H1 (cell line): ENCODE data around the gene IL1RAPL1. TPM values are rescaled to one million over a fixed set of nuclear protein-coding genes. Genes with fewer than 3 reads are reported as not detected.

Source experiments
- CTCF ChIA-PET: fragments of 300-600 bp; sonication (Branson Sonifier 250); formaldehyde crosslinking; loops from one replicate; lab custom pipeline; 2021; ENCODE audit not compliant: partially characterized antibody; lab: Charles Lee
- POLR2A ChIA-PET: fragments of 300-600 bp; sonication (Branson Sonifier 250); formaldehyde crosslinking; loops from one replicate; lab custom pipeline; 2021; ENCODE audit warnings: inconsistent platforms; ENCODE audit not compliant: partially characterized antibody; lab: Charles Lee
- DNase-seq, 2 experiments: peaks; one replicate each; pipeline versions ENCODE4 v3.0.0 to v3.0.0-alpha.2; 2010 to 2022; ENCODE audit warnings: low spot score in 2 of 2, low read depth in 1 of 2, mixed read lengths in 1 of 2
- FAIRE-seq: peaks from 2 replicates; lab custom pipeline; 2011; peaks lifted over from hg19 to GRCh38; lab: Jason Lieb, UNC
- H2AFZ ChIP-seq: 2 replicates; pipeline ENCODE4 v1.8.1; 2012; ENCODE audit warnings: low read length, inconsistent platforms
- H2AK5ac ChIP-seq: 2 replicates; pipeline ENCODE4 v1.6.1; 2013; ENCODE audit warnings: low read depth, low read length
- H2BK120ac ChIP-seq: replicated peaks from 2 replicates; pipeline ENCODE3; 2013; ENCODE audit warnings: low read depth, low read length, inconsistent platforms
- H2BK12ac ChIP-seq: 2 replicates; pipeline ENCODE4 v1.6.1; 2013; ENCODE audit warnings: low read depth, low read length
- H2BK15ac ChIP-seq: 2 replicates; pipeline ENCODE4 v1.6.1; 2013; ENCODE audit warnings: low read length
- H2BK20ac ChIP-seq: 2 replicates; pipeline ENCODE4 v1.6.1; 2013; ENCODE audit warnings: low read length
- H2BK5ac ChIP-seq: 2 replicates; pipeline ENCODE4 v1.6.1; 2013; ENCODE audit warnings: low read depth, low read length
- H3K14ac ChIP-seq: 2 replicates; pipeline ENCODE4 v1.6.1; 2013; ENCODE audit warnings: inconsistent platforms; ENCODE audit not compliant: insufficient read length
- H3K18ac ChIP-seq: 2 replicates; pipeline ENCODE4 v1.6.1; 2013; ENCODE audit warnings: low read length; ENCODE audit errors: extremely low read depth
- H3K23ac ChIP-seq: 2 replicates; pipeline ENCODE4 v1.6.1; 2013; ENCODE audit warnings: inconsistent platforms; ENCODE audit not compliant: insufficient read length
- H3K23me2 ChIP-seq: 2 replicates; pipeline ENCODE4 v1.6.1; 2013; ENCODE audit warnings: low read depth, low read length
- H3K27ac ChIP-seq: 2 replicates; pipeline ENCODE4 v1.6.1; 2011; ENCODE audit warnings: low read depth, low read length, inconsistent platforms
- H3K27me3 ChIP-seq, 4 experiments: replicated peaks in 1 of 4; 1 replicate in 1 of 4; 2 replicates in 3 of 4; pipeline versions ENCODE4 v1.6.1 to v1.8.1; 2011 to 2013; ENCODE audit warnings: low read length in 3 of 4, mild to moderate bottlenecking in 3 of 4, inconsistent platforms in 2 of 4, mixed read lengths in 2 of 4, moderate library complexity in 1 of 4; ENCODE audit not compliant: control insufficient read depth in 3 of 4, insufficient read depth in 3 of 4; ENCODE audit errors: extremely low read depth in 1 of 4
- H3K36me3 ChIP-seq, 4 experiments: 2 replicates each; pipeline versions ENCODE4 v1.6.1 to v1.8.1; 2011 to 2013; ENCODE audit warnings: mild to moderate bottlenecking in 4 of 4, low read length in 3 of 4, moderate library complexity in 2 of 4, control low read depth in 1 of 4, inconsistent platforms in 1 of 4; ENCODE audit not compliant: insufficient read depth in 4 of 4, control insufficient read depth in 2 of 4
- H3K4ac ChIP-seq: replicated peaks from 2 replicates; pipeline ENCODE3; 2013; ENCODE audit warnings: low read length, low read depth, mixed read lengths, inconsistent platforms; ENCODE audit not compliant: insufficient read length
- H3K4me1 ChIP-seq, 4 experiments: replicated peaks in 1 of 4; 1 replicate in 1 of 4; 2 replicates in 3 of 4; pipeline versions ENCODE4 v1.6.1 to v1.8.1; 2011 to 2013; ENCODE audit warnings: low read length in 3 of 4, inconsistent platforms in 2 of 4, mixed read lengths in 1 of 4; ENCODE audit not compliant: insufficient read depth in 4 of 4, control insufficient read depth in 3 of 4
- H3K4me2 ChIP-seq, 2 experiments: 2 replicates each; pipeline versions ENCODE4 v1.6.1 to v1.8.1; 2011 to 2013; ENCODE audit warnings: low read depth in 2 of 2, low read length in 2 of 2, control low read depth in 1 of 2, inconsistent platforms in 1 of 2, mild to moderate bottlenecking in 1 of 2; ENCODE audit not compliant: insufficient read depth in 1 of 2
- H3K4me3 ChIP-seq, 4 experiments: fragments of 200-600, 300-600 bp in 1 of 4; sonication (generic), shearing (Covaris generic), sonication (Bioruptor Twin) in 1 of 4; 2 replicates each; pipeline versions ENCODE4 v1.5.1 to v1.8.1; 2011 to 2016; ENCODE audit warnings: low read length in 4 of 4, low read depth in 3 of 4, control low read depth in 2 of 4, inconsistent platforms in 2 of 4, mild to moderate bottlenecking in 2 of 4, mixed read lengths in 1 of 4, moderate library complexity in 1 of 4; ENCODE audit not compliant: insufficient read depth in 2 of 4; ENCODE audit errors: extremely low read depth in 1 of 4
- H3K56ac ChIP-seq: replicated peaks from 2 replicates; pipeline ENCODE3; 2013; ENCODE audit warnings: low read depth, mild to moderate bottlenecking, mixed read lengths, low read length, inconsistent platforms; ENCODE audit not compliant: insufficient read length
- H3K79me1 ChIP-seq: 2 replicates; pipeline ENCODE4 v1.6.1; 2013; ENCODE audit warnings: low read depth, low read length, control low read depth
- H3K79me2 ChIP-seq, 2 experiments: 2 replicates each; pipeline versions ENCODE4 v1.6.1 to v1.8.1; 2012 to 2013; ENCODE audit warnings: low read length in 2 of 2, mild to moderate bottlenecking in 2 of 2, inconsistent platforms in 1 of 2; ENCODE audit not compliant: insufficient read depth in 2 of 2, control insufficient read depth in 1 of 2
- H3K9ac ChIP-seq, 4 experiments: replicated peaks in 1 of 4; 1 replicate in 1 of 4; 2 replicates in 3 of 4; pipeline versions ENCODE4 v1.6.1 to v1.8.1; 2011 to 2013; ENCODE audit warnings: low read depth in 3 of 4, low read length in 3 of 4, control low read depth in 2 of 4, mild to moderate bottlenecking in 2 of 4, moderate library complexity in 2 of 4, inconsistent platforms in 1 of 4; ENCODE audit errors: extremely low read depth in 1 of 4
- H3K9me3 ChIP-seq, 2 experiments: 2 replicates each; pipeline versions ENCODE4 v1.6.1 to v1.8.1; 2012 to 2013; ENCODE audit warnings: mild to moderate bottlenecking in 2 of 2, moderate library complexity in 2 of 2, control low read depth in 1 of 2, inconsistent platforms in 1 of 2, low read depth in 1 of 2, low read length in 1 of 2, mixed read lengths in 1 of 2; ENCODE audit not compliant: insufficient read depth in 2 of 2
- H4K20me1 ChIP-seq, 2 experiments: replicated peaks in 1 of 2; 2 replicates each; pipeline versions ENCODE3 to v1.8.1; 2011 to 2013; ENCODE audit warnings: inconsistent platforms in 2 of 2, low read length in 2 of 2, mild to moderate bottlenecking in 1 of 2; ENCODE audit not compliant: insufficient read depth in 2 of 2, control insufficient read depth in 1 of 2
- H4K5ac ChIP-seq: 2 replicates; pipeline ENCODE4 v1.6.1; 2013; ENCODE audit warnings: low read length, low read depth, mixed read lengths, inconsistent platforms; ENCODE audit not compliant: insufficient read length
- H4K8ac ChIP-seq: 2 replicates; pipeline ENCODE4 v1.8.0; 2013; ENCODE audit warnings: mild to moderate bottlenecking, moderate library complexity, low read length, inconsistent platforms; ENCODE audit not compliant: insufficient read depth; ENCODE audit errors: extremely low read depth
- H4K91ac ChIP-seq: replicated peaks from 2 replicates; pipeline ENCODE3; 2013; ENCODE audit warnings: low read length, mixed read lengths, inconsistent platforms; ENCODE audit not compliant: insufficient read length
- EP300 ChIP-seq, 2 experiments: IDR thresholded peaks; 1 replicate in 1 of 2; 2 replicates in 1 of 2; pipeline ENCODE4 v1.6.1; 2011 to 2012; ENCODE audit warnings: low read depth in 2 of 2, low read length in 2 of 2, mild to moderate bottlenecking in 2 of 2, borderline replicate concordance in 1 of 2, inconsistent platforms in 1 of 2, moderate library complexity in 1 of 2
- WGBS, 2 experiments: shearing (Covaris generic) in 1 of 2; methylation state at CpG; one replicate each; pipeline versions ENCODE4 v1.1.6 to v1.1.7; 2013 to 2015; ENCODE audit warnings: low lambda C conversion rate in 2 of 2, mixed read lengths in 2 of 2, inconsistent platforms in 1 of 2, low coverage in 1 of 2, missing lambda C conversion rate in 1 of 2; ENCODE audit not compliant: insufficient replicate concordance in 2 of 2, insufficient coverage in 1 of 2, insufficient read length in 1 of 2; ENCODE audit errors: extremely low coverage in 1 of 2, missing lambda C conversion rate in 1 of 2; 5-methylcytosine and 5-hydroxymethylcytosine counted together
- polyA plus RNA-seq, 7 experiments: library from polyadenylated mRNA; depleted of rRNA in 3 of 7; stranded (reverse) in 5 of 7; unstranded in 2 of 7; fragments of >200 nt in 5 of 7; fragments of 200-250 nt in 2 of 7; gene quantifications; 1 replicate in 5 of 7; 2 replicates in 1 of 7; 4 replicates in 1 of 7; pipeline versions ENCODE4 v1.2.1 to v1.2.3, GENCODE V29; 2011 to 2013; ENCODE audit warnings: missing spikeins in 2 of 7, mixed read lengths in 2 of 7
- total RNA-seq: library from RNA; stranded (reverse); fragmentation: NEBNext Ultra II Directional; extraction: Animal tissue kit (Norgen Biotek cat#: 25700); gene quantifications from 2 replicates; pipeline ENCODE4 v1.2.1, GENCODE V29; 2021

Gene IL1RAPL1
- total and polyA plus RNA-seq, 2 of the 8 experiments (the other 6 are each of a cell fraction or from before 2014, with no cell fraction given) = 0.11 to 0.35 TPM

- Histone ChIP-seq H3K23me2 (no peaks in the 10 kb centered on the region), H4K8ac (no peak overlapping the region), H2BK5ac (no peak overlapping the region), H3K9me3 (no peaks in the 10 kb centered on the region), H3K4ac (no peak overlapping the region), H2AK5ac (no peak overlapping the region), H3K27ac (no peak overlapping the region), H2BK20ac (no peak overlapping the region), H3K79me2 (no peaks in the 10 kb centered on the region), H4K91ac (no peak overlapping the region), H2BK120ac (no peak overlapping the region), H4K20me1 (no peaks in the 10 kb centered on the region), H3K14ac (no peak overlapping the region), H3K4me3 (no peak overlapping the region), H4K5ac (no peak overlapping the region), H3K9ac (no peak overlapping the region), H3K18ac (no peak overlapping the region), H2BK12ac (no peak overlapping the region), H3K4me2 (peak overlapping the region in 1 of 2 experiments; percentile 21; a peak in 1 of 4 replicates), H3K27me3 (no peaks in the 10 kb centered on the region), H2BK15ac (no peak overlapping the region), H3K23ac (no peak overlapping the region), H3K36me3 (no peaks in the 10 kb centered on the region), H3K4me1 (peaks cover 0 to 7% (median 0%) of the 10 kb centered on the region in 4 experiments; a peak in 3 of 7 replicates), H3K56ac (no peak overlapping the region), H2AFZ (no peak overlapping the region), H3K79me1 (no peaks in the 10 kb centered on the region)
- WGBS, 2 experiments = 19% methylated on average over 1 of the region's 1 CpG; no CpG with 5 or more reads in 1 of the 2 experiments
- CTCF ChIA-PET = no interaction called here
- POLR2A ChIA-PET = no interaction called here
- FAIRE-seq (no peak), DNase-seq (no peak)
- TF ChIP-seq EP300 (IDR thresholded peaks at IDR 0.05; ENCODE audit: borderline replicate concordance in 1 of 2, low read depth in 2 of 2, low read length in 2 of 2) = no peak
Observed at GRCh38 chrX:29965634-29966033, 1378.4 kb downstream of the IL1RAPL1 start.
